HG02981 (cell line): ENCODE results near the gene ZPBP.
"Not testable (repeated sequence)": the region's sequence is repeated elsewhere in the genome, so short reads cannot be mapped to it uniquely, and the experiment has no call there.

Experiments used
- ATAC-seq: cut with Tn5 transposase; IDR thresholded peaks from one replicate; pipeline ENCODE4 v1.9.1; 2021; ENCODE audit warnings: mild to moderate bottlenecking, moderate library complexity; ENCODE audit not compliant: unreplicated experiment

ZPBP gene

DNA sequence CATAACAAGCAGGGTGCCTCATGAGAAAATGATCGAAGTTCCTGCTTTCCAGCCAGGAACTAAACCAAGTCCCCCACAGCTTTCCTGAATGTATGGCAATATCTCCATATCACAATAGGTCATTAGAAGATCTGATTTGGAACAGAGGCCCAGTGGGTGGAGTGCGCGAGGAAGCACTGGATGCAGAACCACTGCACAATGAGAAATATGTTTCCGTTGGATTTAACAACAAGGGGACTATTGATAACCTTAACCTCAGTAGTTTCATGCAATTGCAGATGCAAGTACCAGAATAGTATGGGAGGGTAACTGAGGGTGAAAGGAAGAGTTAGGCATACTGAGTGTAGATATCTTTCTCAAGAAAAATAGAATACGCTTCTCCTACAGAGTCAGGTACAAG, 45.3 kb downstream of the ZPBP start:
- no peak for ATAC-seq

DNA sequence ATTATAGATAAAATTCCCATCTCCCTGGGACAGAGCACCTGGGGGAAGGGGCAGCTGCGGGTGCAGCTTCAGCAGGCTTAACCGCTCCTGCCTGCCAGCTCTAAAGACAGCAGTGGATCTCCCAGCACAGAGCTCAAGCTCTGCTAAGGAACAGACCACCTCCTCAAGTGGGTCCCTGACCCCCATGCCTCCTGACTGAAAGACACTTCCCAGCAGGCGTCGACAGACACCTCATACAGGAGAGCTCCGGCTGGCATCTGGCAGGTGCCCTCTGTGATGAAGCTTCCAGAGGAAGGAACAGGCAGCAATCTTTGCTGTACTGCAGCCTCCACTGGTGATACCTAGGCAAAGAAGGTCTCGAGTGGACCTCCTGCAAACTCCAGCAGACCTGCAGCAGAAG, 51.9 kb downstream of the ZPBP start:
- ATAC-seq, result not testable (repeated sequence)

DNA sequence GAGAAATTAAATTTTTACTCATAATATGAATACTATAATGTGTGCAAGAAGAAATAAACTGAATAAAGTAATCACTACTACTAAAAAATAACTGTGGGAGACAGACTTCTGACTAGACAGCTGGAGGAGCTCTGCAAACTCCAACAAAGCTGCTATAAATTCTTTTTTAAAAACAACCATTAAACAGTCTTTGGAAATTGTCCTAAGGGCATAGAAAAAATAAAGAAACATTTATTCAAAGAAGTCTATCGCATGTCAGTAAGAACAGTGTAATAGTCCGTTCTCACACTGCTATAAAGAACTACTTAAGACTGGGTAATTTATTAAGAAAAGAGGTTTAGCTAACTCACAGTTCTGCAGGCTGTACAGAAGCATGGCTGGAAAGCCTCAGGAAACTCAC, 56.0 kb downstream of the ZPBP start:
- no peak for ATAC-seq

DNA sequence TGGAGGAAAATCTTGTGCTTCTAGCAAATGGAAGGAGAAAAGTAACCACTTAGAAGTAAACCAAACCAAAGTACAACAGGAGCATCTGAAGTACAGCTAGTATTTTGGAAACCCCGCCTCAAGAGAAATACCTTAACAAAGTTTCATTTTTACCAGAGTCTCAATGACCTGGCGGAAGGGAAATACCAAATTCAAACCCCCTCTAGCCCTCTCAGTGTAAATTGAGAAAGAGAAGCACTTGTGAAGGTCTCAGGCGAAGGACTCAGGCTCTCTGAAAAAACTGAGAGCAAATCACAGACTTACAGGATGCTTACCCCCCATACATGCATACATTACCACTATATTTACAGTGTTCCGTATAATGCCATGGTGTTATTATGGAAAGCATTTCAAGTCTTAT, 70.1 kb downstream of the ZPBP start:
- no peak for ATAC-seq

DNA sequence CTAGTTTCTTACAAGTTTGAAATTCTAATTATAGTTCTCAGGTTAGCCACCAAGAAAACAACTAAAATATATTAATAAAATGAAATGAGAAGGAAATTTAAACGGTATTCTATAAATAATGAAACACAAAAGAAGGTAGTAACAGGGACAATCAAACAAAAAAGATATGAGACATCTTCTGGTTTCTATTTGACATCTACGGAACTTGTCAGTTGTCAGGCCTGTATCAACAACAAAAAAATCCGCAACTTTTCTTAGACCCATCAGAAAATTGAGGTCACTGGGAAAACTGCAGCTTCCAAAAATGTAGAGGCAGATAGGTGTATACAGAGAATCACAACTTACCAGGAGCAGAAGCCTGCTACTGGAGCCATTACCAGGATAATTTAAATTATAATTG, 70.6 kb downstream of the ZPBP start:
- no peak for ATAC-seq

DNA sequence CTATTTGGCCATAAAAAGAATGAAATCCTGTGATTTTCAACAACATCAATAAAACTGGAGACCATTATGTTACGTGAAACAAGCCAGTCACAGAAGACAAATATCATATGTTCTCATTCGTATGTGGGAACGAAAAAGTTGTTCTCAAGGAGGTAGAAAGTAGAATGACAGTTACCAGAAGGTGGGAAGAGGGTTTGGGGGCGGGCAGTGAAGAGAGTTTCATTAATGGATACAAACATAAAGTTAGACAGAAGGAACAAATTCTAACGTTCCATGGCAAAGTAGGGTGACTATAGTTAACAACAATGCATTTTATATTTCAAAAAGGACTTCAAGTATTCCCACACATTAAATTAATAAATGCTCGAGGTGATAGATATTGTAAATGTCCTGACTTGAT, 97.4 kb downstream of the ZPBP start:
- ATAC-seq, result no peak

DNA sequence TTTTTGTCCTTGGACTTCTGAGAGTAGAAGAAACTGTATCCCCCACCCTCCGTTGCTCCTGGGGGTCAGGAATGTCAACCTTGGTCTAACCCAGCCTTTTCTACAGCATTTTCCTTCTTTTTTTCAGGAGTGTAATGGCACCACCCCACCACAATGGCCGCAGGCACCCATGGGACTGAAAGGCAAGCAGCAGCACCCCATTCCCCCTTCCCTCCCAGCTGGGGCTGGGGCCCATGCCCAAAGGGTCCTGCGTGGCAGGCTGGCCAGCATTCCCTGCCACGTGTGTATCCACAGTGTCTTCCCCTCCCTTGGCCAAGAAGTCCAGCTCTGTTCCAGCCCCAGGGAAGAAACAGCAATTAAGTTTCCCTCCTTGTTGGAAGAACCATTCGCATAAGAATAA, 106.9 kb downstream of the ZPBP start:
- ATAC-seq, result no peak

DNA sequence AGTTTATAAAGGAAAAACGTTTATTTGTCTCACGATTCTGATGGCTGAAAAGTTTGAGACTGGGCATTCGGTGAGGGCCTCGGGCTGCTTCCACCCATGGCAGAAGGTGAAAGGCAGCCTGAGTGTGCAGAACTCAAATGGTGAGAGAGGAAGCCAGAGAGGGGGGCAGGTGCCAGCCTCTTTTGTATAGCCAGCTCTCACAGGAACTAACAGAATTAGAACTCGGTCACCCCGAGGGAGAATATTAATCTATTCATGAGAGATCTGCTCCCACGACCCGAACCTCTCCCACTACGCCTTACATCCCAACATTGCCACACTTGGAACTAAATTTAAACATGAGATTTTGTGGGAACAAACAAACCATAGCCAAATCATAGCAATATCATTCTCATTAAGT, 112.6 kb downstream of the ZPBP start:
- ATAC-seq, result no peak

DNA sequence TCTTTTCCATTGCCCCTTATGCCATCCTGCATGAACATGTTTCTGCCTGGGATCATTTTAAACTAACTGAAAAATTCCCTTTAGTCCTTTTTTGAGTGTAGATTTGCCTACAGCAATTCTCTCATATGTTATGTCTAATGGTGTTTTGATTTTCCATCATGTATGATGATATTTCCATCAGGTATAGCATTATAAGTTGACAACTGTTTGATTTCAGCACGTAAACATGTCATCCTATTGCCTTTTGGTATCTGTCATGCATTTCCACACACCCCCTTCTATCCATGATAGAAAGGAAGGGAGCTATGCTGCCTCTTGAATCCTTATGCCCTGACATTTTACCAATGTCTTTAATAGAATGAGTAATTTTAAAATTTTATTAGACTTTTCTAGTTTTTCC, 116.8 kb downstream of the ZPBP start:
- ATAC-seq, result no peak

DNA sequence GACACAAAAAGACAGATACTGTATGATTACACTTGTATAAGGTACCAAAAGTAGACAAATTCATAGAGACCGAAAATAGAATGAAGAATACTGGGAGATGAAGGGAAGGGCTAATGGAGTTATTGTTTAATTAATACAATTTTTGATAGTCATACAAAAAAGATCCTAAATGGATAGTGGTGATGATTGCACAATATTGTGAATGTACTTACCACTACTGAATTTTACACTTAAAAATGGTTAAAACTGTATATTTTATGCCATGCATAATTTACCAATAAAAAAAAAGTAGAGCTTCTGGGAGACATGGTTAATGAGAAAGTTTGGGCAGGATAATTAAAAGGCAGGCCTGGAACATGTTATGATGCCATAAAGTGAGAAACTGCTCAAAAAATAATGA, 119.0 kb downstream of the ZPBP start:
- ATAC-seq, result no peak

DNA sequence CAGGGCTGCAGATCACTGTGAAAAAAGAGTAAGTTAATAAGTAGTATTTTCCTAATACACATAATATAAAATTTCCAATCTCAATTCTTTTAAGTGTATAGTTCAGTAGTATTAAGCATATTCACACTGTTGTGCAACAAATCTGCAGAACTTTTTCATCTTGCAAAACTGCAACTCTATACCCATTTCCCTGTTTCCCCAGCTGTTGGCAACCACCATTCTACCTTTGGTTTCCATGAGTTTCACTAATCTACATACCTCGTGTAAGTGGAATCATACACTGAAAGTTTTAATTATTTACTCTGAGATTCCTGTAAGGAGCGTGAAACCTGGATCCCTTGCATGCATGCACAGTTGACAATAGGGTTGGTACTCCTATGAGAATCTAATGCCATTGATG, 155.4 kb downstream of the ZPBP start:
- no peak for ATAC-seq

DNA sequence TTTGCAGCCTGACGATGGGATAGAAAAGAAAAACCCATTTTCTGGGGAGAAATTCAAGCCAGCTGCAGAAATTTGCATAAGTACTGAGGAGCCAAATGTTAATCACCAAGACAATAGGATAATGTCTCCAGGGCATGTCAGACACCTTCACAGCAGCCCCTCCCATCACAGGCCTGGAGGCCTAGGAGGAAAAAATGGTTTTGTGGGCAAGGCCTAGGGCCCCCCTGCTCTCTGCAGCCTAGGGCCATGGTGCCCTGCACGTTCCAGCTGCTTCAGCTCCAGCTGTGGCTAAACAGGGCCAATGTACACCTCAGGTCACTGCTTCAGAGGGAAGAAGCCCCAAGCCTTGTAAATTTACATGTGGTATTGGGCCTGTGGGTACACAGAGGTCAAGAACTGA, 161.4 kb downstream of the ZPBP start:
- no peak for ATAC-seq

DNA sequence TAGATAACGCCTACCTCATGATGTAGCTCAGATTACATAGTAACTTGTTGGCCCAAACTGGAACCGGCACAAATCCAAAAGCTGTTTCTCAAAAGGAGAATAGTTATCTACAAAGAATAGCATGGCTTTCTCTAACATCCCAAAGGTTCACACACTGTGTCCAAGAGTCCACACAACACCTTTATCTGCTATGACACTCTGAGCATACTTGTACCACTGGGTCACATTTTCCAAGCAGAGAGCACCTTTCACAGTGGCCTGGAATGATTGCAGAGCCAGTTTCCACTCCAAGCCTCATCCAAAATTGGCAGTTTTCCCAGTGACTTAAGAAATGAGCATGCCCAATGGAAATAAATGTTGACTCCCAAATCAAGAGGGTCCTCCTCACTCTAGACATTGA, 164.3 kb downstream of the ZPBP start:
- ATAC-seq, result no peak

DNA sequence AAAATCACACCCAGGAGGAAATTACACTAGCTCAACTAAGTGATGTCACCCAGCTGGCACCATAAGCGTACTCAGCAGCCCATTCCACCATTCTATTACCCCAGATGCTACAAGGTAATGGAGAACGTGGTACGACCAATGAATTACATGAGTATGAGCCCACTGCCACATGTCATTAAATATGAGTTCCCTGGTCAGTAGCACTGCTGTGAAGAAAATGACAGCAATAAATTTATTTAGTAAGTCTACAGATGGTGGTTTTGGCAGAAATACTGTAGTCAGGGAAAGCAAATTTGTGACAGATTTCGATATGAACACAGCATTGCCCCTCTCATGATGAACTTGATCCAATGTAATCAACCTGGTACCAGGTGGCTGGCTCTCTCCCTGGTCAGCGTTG, 165.4 kb downstream of the ZPBP start:
- ATAC-seq, result no peak

DNA sequence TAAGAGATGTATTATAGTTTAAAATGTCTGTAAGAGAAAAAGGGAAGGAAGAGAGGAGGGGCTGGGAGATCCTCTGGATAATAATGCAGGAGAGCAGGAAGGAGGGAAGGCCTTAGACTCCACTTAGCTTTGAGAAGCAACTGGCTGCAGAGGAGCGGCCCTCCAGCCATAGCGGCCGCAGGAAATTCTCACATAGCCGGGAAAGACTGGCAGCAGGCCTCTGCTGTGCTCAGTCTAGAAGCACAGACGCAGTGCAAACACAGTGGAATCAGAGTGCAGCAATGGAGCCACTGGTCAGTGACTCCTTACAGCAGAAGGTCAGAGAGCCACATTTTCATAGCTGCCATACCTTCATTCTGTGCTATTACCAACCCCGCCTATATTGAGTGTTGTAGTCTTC, 166.3 kb downstream of the ZPBP start:
- no peak for ATAC-seq

DNA sequence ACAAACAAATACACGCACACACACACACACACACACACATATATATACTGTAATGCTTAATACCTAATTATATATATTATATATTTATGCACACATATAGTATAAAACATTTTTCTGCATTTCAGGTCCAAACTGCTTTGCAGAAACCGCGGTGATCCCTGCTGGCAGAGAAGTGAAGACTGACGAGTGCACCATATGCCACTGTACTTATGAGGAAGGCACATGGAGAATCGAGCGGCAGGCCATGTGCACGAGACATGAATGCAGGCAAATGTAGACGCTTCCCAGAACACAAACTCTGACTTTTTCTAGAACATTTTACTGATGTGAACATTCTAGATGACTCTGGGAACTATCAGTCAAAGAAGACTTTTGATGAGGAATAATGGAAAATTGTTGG, 181.1 kb downstream of the ZPBP start:
- no peak for ATAC-seq

DNA sequence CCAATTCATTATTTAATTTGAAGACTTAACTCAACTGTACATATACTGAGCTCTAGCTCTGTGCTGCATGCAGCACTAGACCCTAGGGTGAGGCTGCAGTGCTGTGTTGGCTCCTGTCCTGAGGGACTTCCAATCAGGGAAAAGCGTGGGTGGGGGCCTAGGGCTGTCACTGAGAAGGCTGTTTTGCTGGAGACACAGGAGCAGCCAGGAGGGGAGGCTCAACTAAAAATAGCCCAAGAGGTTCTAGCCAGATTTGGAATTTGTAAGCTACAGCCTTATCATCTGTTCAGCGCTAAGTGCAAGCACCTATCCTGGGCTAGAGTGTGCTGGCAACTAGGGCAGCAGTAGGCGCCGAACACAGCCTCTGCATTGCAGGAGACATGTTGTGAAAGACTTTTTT, 198.5 kb downstream of the ZPBP start:
- no peak for ATAC-seq

DNA sequence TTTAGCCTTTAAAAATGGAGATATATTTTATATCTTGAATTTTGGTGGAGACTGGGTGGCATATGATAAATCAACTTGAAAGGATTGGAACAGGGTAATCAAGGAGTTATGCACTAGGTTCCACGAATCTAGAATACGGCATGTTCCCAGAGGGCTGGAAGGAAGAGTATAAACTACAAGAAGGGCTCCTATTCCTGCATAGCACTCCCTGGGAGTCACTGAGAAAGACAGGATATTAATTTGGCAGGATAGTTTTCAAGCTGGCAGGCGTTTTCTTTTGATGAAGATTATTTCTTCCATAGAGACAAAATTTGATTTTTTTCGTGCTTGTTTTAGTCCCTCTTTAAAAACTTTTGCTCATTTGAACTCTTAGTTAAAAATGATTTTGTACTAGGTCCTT, 199.9 kb downstream of the ZPBP start:
- no peak for ATAC-seq

DNA sequence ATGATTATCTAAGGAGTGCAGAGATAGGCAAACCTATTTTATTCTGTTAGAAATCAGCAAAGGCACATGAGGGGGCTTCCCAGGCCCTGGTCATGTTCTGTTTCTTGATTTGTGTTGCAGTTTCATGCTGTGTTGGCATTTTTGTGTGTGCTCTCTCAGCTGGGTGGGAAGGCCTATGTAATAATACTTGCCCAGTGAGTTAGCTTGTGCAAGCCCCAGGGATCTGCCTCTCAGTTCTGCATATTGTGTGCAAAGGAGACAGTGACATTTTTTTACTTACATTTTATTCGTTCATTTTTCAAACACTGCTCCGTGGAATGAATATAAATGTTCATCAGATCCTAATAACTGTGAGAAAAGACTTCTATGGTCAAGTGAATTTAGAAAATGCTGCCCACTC, 200.6 kb downstream of the ZPBP start:
- ATAC-seq, result no peak
